HepG2 (cell line): ENCODE data around the gene BBLN. TPM values are rescaled to one million over a fixed set of nuclear protein-coding genes. Genes with fewer than 3 reads are reported as not detected.
A peak's percentile ranks its signal among the peaks of the same experiment; 100 is the strongest.

Experiments
- HOXA7 ChIP-seq: sonication (generic); formaldehyde crosslinking; IDR thresholded peaks from 2 replicates; pipeline ENCODE4 v1.8.1; 2022; ENCODE audit warnings: mild to moderate bottlenecking, missing genetic modification reagents, moderate library complexity
- MBD4 ChIP-seq: IDR thresholded peaks from 2 replicates; pipeline ENCODE4 v1.6.1; 2012; ENCODE audit warnings: low read length, inconsistent platforms, borderline replicate concordance
- SAFB2 ChIP-seq: sonication (generic); formaldehyde crosslinking; IDR thresholded peaks from 2 replicates; pipeline ENCODE4 v1.5.1; 2020; ENCODE audit warnings: missing genetic modification reagents, low read depth, mild to moderate bottlenecking, borderline replicate concordance
- TFDP2 ChIP-seq: sonication (generic); formaldehyde crosslinking; IDR thresholded peaks from 2 replicates; pipeline ENCODE4 v1.4.0; 2020; ENCODE audit warnings: missing genetic modification reagents
- TIGD3 ChIP-seq: sonication (generic); formaldehyde crosslinking; IDR thresholded peaks from 2 replicates; pipeline ENCODE4 v1.5.1; 2020; ENCODE audit warnings: mild to moderate bottlenecking, missing genetic modification reagents, borderline replicate concordance
- ZNF136 ChIP-seq: sonication (generic); formaldehyde crosslinking; IDR thresholded peaks from 2 replicates; pipeline ENCODE4 v1.8.1; 2022; ENCODE audit warnings: low read depth, mild to moderate bottlenecking, moderate library complexity, missing genetic modification reagents
- ZNF143 ChIP-seq: sonication (generic); formaldehyde crosslinking; IDR thresholded peaks from 2 replicates; pipeline ENCODE4 v1.4.0; 2020; ENCODE audit warnings: missing genetic modification reagents
- ZNF362 ChIP-seq: sonication (generic); formaldehyde crosslinking; IDR thresholded peaks from 2 replicates; pipeline ENCODE4 v1.4.0; 2020; ENCODE audit warnings: missing genetic modification reagents, mild to moderate bottlenecking, borderline replicate concordance
- ZNF557 ChIP-seq: sonication (generic); formaldehyde crosslinking; IDR thresholded peaks from 2 replicates; pipeline ENCODE4 v1.4.0; 2020; ENCODE audit warnings: missing genetic modification reagents
- ZNF614 ChIP-seq: IDR thresholded peaks from 2 replicates; pipeline ENCODE4 v1.6.1; 2018; ENCODE audit warnings: missing biosample characterization, missing genetic modification reagents, inconsistent platforms, borderline replicate concordance
- ZNF629 ChIP-seq: sonication (generic); formaldehyde crosslinking; conservative IDR thresholded peaks from 2 replicates; pipeline ENCODE4 v1.5.0; 2020; ENCODE audit warnings: missing genetic modification reagents
- ZNF713 ChIP-seq: sonication (generic); formaldehyde crosslinking; IDR thresholded peaks from 2 replicates; pipeline ENCODE4 v1.4.0; 2020; ENCODE audit warnings: mild to moderate bottlenecking, missing genetic modification reagents
- ZNF83 ChIP-seq: sonication (generic); formaldehyde crosslinking; IDR thresholded peaks from 2 replicates; pipeline ENCODE4 v1.4.0; 2020; ENCODE audit warnings: missing genetic modification reagents, mild to moderate bottlenecking, borderline replicate concordance
- polyA plus RNA-seq, 8 experiments: library from polyadenylated mRNA; depleted of rRNA in 3 of 8; stranded (reverse) in 7 of 8; unstranded in 1 of 8; fragments of >200 nt; fragmentation: Illumina TruSeq in 4 of 8; extraction: Trizol in 4 of 8; gene quantifications; 2 replicates each; pipeline versions ENCODE4 v1.2.1 to v1.2.3, GENCODE V29; 2011 to 2016; ENCODE audit warnings: low read depth in 4 of 8, missing spikeins in 1 of 8, mixed read lengths in 1 of 8; ENCODE audit not compliant: insufficient read depth in 1 of 8
- total RNA-seq, 5 experiments: library from RNA; depleted of rRNA; stranded (reverse); fragments of >200 nt; fragmentation: Illumina TruSeq; extraction: Trizol; gene quantifications; 2 replicates each; pipeline ENCODE4 v1.2.3, GENCODE V29; 2016; ENCODE audit warnings: low read depth in 1 of 5
- TF ChIP-seq, protein P1 (sequence below): sonication (generic); formaldehyde crosslinking; IDR thresholded peaks from 2 replicates; pipeline ENCODE4 v1.4.0; 2020; ENCODE audit warnings: missing genetic modification reagents, low read depth, mild to moderate bottlenecking, borderline replicate concordance

Gene BBLN
- total and polyA plus RNA-seq, 2 of the 13 experiments (the other 11 are each of a cell fraction or from before 2014, with no cell fraction given) = 27.6 to 33.1 TPM

- TF ChIP-seq, protein P1, sequence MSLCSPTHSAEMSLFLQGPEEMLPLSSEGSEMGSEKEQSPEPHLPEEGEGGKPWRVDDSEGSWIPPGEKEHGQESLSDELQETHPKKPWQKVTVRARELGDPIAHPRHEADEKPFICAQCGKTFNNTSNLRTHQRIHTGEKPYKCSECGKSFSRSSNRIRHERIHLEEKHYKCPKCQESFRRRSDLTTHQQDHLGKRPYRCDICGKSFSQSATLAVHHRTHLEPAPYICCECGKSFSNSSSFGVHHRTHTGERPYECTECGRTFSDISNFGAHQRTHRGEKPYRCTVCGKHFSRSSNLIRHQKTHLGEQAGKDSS (CRISPR knock-in tag) = no peak
- TF ChIP-seq ZNF143 (no peak), SAFB2 (CRISPR knock-in tag) (no peak), ZNF713 (no peak), ZNF362 (CRISPR knock-in tag) (no peak), ZNF83 (CRISPR knock-in tag) (no peak), MBD4 (no peak), ZNF557 (CRISPR knock-in tag) (no peak), ZNF629 (peak; percentile 74), TFDP2 (CRISPR knock-in tag) (no peak), ZNF136 (CRISPR knock-in tag) (no peak), HOXA7 (CRISPR knock-in tag) (no peak), ZNF614 (CRISPR knock-in tag) (peak; percentile 88), TIGD3 (CRISPR knock-in tag) (no peak)
These were observed 41.6 kb downstream of the BBLN start (continued) for GRCh38 chr9:128201441-128202369.
